HEK293 (cell line): ENCODE data around the gene KRTAP5-2.

Experiments used
- CTCF ChIA-PET: fragments of 350-600 bp; formaldehyde crosslinking; extraction: SDS; loops from one replicate; lab custom pipeline; 2021; ENCODE audit warnings: antibody characterized with exemption; lab: Yijun Ruan, JAX
- POLR2A ChIA-PET: fragments of 300-600 bp; formaldehyde crosslinking; extraction: SDS; loops from one replicate; lab custom pipeline; 2020; ENCODE audit warnings: antibody characterized with exemption, inconsistent platforms; lab: Yijun Ruan, JAX
- H3K27ac ChIP-seq: fragments of 200-500 bp; sonication (Bioruptor generic); 2 replicates; pipeline ENCODE4 v1.5.1; 2014; ENCODE audit warnings: low read depth, low read length, control low read depth, inconsistent platforms; ENCODE audit errors: extremely low read depth
- H3K36me3 ChIP-seq, 2 experiments: fragments of 200-500 bp in 1 of 2; sonication (Bioruptor generic) in 1 of 2; 1 replicate in 1 of 2; 2 replicates in 1 of 2; pipeline ENCODE4 v1.5.1; 2014 to 2017; ENCODE audit warnings: inconsistent platforms in 2 of 2, low read length in 2 of 2; ENCODE audit not compliant: control insufficient read depth in 2 of 2, insufficient read depth in 1 of 2
- H3K4me1 ChIP-seq: fragments of 200-500 bp; sonication (Bioruptor generic); 2 replicates; pipeline ENCODE4 v1.5.1; 2014; ENCODE audit warnings: mild to moderate bottlenecking, low read length, inconsistent platforms; ENCODE audit not compliant: control insufficient read depth, insufficient read depth
- H3K4me3 ChIP-seq: 2 replicates; pipeline ENCODE4 v1.5.1; 2011; ENCODE audit warnings: low read depth, mild to moderate bottlenecking, control low read depth, low read length, moderate library complexity
- H3K9me3 ChIP-seq: fragments of 200-500 bp; sonication (Bioruptor generic); 2 replicates; pipeline ENCODE4 v1.5.1; 2014; ENCODE audit warnings: low read depth, low read length, inconsistent platforms; ENCODE audit not compliant: control insufficient read depth, insufficient read depth
- BCL11B ChIP-seq: fragments of 450-650 bp; formaldehyde crosslinking; IDR thresholded peaks from 2 replicates; pipeline ENCODE4 v1.5.1; 2016; ENCODE audit warnings: low read depth, missing biosample characterization, missing genetic modification characterization
- EGR2 ChIP-seq: fragments of 450-650 bp; formaldehyde crosslinking; IDR thresholded peaks from 2 replicates; pipeline ENCODE4 v1.5.1; 2016; ENCODE audit warnings: low read depth, missing biosample characterization, missing genetic modification characterization
- GLIS1 ChIP-seq: fragments of 450-650 bp; formaldehyde crosslinking; IDR thresholded peaks from 2 replicates; pipeline ENCODE4 v1.5.1; 2016; ENCODE audit warnings: missing biosample characterization, missing genetic modification characterization
- GLIS2 ChIP-seq: fragments of 450-650 bp; formaldehyde crosslinking; IDR thresholded peaks from 2 replicates; pipeline ENCODE4 v1.5.1; 2016; ENCODE audit warnings: missing biosample characterization, missing genetic modification characterization
- KLF16 ChIP-seq: fragments of 450-650 bp; formaldehyde crosslinking; IDR thresholded peaks from 2 replicates; pipeline ENCODE4 v1.5.1; 2017; ENCODE audit warnings: missing biosample characterization, missing genetic modification characterization
- OVOL3 ChIP-seq: fragments of 450-650 bp; formaldehyde crosslinking; IDR thresholded peaks from 2 replicates; pipeline ENCODE4 v1.5.1; 2016; ENCODE audit warnings: missing biosample characterization, missing genetic modification characterization
- SETDB1 ChIP-seq: IDR thresholded peaks from one replicate; pipeline ENCODE4 v1.6.1; 2017; ENCODE audit warnings: mild to moderate bottlenecking, low read length, moderate library complexity, mixed read lengths; ENCODE audit not compliant: insufficient read length
- SP2 ChIP-seq: fragments of 450-650 bp; formaldehyde crosslinking; IDR thresholded peaks from 2 replicates; pipeline ENCODE4 v1.5.1; 2016; ENCODE audit warnings: missing biosample characterization, missing genetic modification characterization
- TCF7L2 ChIP-seq: IDR thresholded peaks from 2 replicates; pipeline ENCODE4 v1.6.1; 2011; ENCODE audit warnings: low read depth, mild to moderate bottlenecking, inconsistent platforms, low read length, moderate library complexity, borderline replicate concordance
- ZBTB20 ChIP-seq: fragments of 450-650 bp; formaldehyde crosslinking; IDR thresholded peaks from 2 replicates; pipeline ENCODE4 v1.5.1; 2016; ENCODE audit warnings: missing biosample characterization, missing genetic modification characterization
- ZFHX2 ChIP-seq: fragments of 450-650 bp; formaldehyde crosslinking; conservative IDR thresholded peaks from 2 replicates; pipeline ENCODE4 v1.5.1; 2016; ENCODE audit warnings: missing biosample characterization, missing genetic modification characterization
- ZFP3 ChIP-seq: fragments of 450-650 bp; formaldehyde crosslinking; IDR thresholded peaks from 2 replicates; pipeline ENCODE4 v1.5.1; 2016; ENCODE audit warnings: low read depth, missing biosample characterization, missing genetic modification characterization
- ZIC2 ChIP-seq: fragments of 450-650 bp; formaldehyde crosslinking; IDR thresholded peaks from 2 replicates; pipeline ENCODE4 v1.5.1; 2016; ENCODE audit warnings: missing biosample characterization, missing genetic modification characterization
- ZNF175 ChIP-seq: fragments of 450-650 bp; formaldehyde crosslinking; IDR thresholded peaks from 2 replicates; pipeline ENCODE4 v1.5.1; 2016; ENCODE audit warnings: missing biosample characterization, missing genetic modification characterization
- ZNF18 ChIP-seq: fragments of 450-650 bp; formaldehyde crosslinking; IDR thresholded peaks from 2 replicates; pipeline ENCODE4 v1.5.1; 2016; ENCODE audit warnings: missing biosample characterization, missing genetic modification characterization
- ZNF221 ChIP-seq: fragments of 450-650 bp; formaldehyde crosslinking; IDR thresholded peaks from 2 replicates; pipeline ENCODE4 v1.5.1; 2017; ENCODE audit warnings: missing biosample characterization, missing genetic modification characterization, borderline replicate concordance
- ZNF24 ChIP-seq: fragments of 450-650 bp; formaldehyde crosslinking; IDR thresholded peaks from 2 replicates; pipeline ENCODE4 v1.5.1; 2016; ENCODE audit warnings: missing biosample characterization, missing genetic modification characterization
- ZNF404 ChIP-seq: fragments of 450-650 bp; formaldehyde crosslinking; IDR thresholded peaks from 2 replicates; pipeline ENCODE4 v1.5.1; 2017; ENCODE audit warnings: missing biosample characterization, missing genetic modification characterization
- ZNF416 ChIP-seq: fragments of 450-650 bp; formaldehyde crosslinking; IDR thresholded peaks from 2 replicates; pipeline ENCODE4 v1.5.1; 2016; ENCODE audit warnings: missing biosample characterization, missing genetic modification characterization
- ZNF423 ChIP-seq: fragments of 450-650 bp; formaldehyde crosslinking; IDR thresholded peaks from 2 replicates; pipeline ENCODE4 v1.5.1; 2016; ENCODE audit warnings: missing biosample characterization, missing genetic modification characterization
- ZNF549 ChIP-seq: fragments of 450-650 bp; IDR thresholded peaks from 2 replicates; pipeline ENCODE4 v1.5.1; 2018; ENCODE audit warnings: missing biosample characterization, missing genetic modification characterization, mild to moderate bottlenecking, inconsistent platforms, moderate library complexity
- ZNF555 ChIP-seq: fragments of 450-650 bp; formaldehyde crosslinking; conservative IDR thresholded peaks from 2 replicates; pipeline ENCODE4 v1.5.1; 2017; ENCODE audit warnings: missing biosample characterization, mild to moderate bottlenecking, missing genetic modification characterization, inconsistent platforms
- ZNF560 ChIP-seq: fragments of 450-650 bp; formaldehyde crosslinking; IDR thresholded peaks from 2 replicates; pipeline ENCODE4 v1.5.1; 2017; ENCODE audit warnings: missing biosample characterization, missing genetic modification characterization, borderline replicate concordance
- ZNF600 ChIP-seq: fragments of 450-650 bp; formaldehyde crosslinking; IDR thresholded peaks from 2 replicates; pipeline ENCODE4 v1.5.1; 2016; ENCODE audit warnings: missing biosample characterization, missing genetic modification characterization
- ZNF621 ChIP-seq: fragments of 450-650 bp; formaldehyde crosslinking; IDR thresholded peaks from 2 replicates; pipeline ENCODE4 v1.5.1; 2017; ENCODE audit warnings: missing biosample characterization, missing genetic modification characterization
- ZNF664 ChIP-seq: fragments of 450-650 bp; formaldehyde crosslinking; IDR thresholded peaks from 2 replicates; pipeline ENCODE4 v1.5.1; 2016; ENCODE audit warnings: missing biosample characterization, missing genetic modification characterization
- ZNF692 ChIP-seq: fragments of 450-650 bp; formaldehyde crosslinking; IDR thresholded peaks from 2 replicates; pipeline ENCODE4 v1.5.1; 2016; ENCODE audit warnings: missing biosample characterization, missing genetic modification characterization
- TF ChIP-seq, protein P1 (sequence below): fragments of 450-650 bp; IDR thresholded peaks from 2 replicates; pipeline ENCODE4 v1.5.1; 2018; ENCODE audit warnings: missing biosample characterization, missing genetic modification characterization
- TF ChIP-seq, protein P2 (sequence below): fragments of 450-650 bp; formaldehyde crosslinking; IDR thresholded peaks from 2 replicates; pipeline ENCODE4 v1.5.1; 2016; ENCODE audit warnings: missing biosample characterization, missing genetic modification characterization
- TF ChIP-seq, protein P3 (sequence below): fragments of 450-650 bp; formaldehyde crosslinking; IDR thresholded peaks from 2 replicates; pipeline ENCODE4 v1.5.1; 2016; ENCODE audit warnings: missing biosample characterization, missing genetic modification characterization

KRTAP5-2 gene

GRCh38 chr11:1566381-1567051, 31.6 kb downstream of the KRTAP5-2 start:
- POLR2A ChIA-PET = no interaction called here
- no peak overlapping the region for H3K27ac ChIP-seq

More at GRCh38 chr11:1566381-1567051, 31.6 kb downstream of the KRTAP5-2 start:
- H3K4me1 ChIP-seq = no peaks in the 10 kb centered on the region; the same call in 1 of the 2 replicates
- peaks cover 0 to 32% of the 10 kb centered on the region in 2 experiments; a peak in 1 of 3 replicates for H3K36me3 ChIP-seq
- no peaks in the 10 kb centered on the region for H3K9me3 ChIP-seq
- no peak for TF ChIP-seq ZNF560 (tag by site-specific recombination)
- TF ChIP-seq ZNF221 = no peak
- TF ChIP-seq TCF7L2 = no peak
- no peak for TF ChIP-seq ZNF423 (tag by site-specific recombination)
- TF ChIP-seq ZNF18 (tag by site-specific recombination) = no peak
- TF ChIP-seq ZBTB20 (tag by site-specific recombination) = no peak
- TF ChIP-seq ZFHX2 (tag by site-specific recombination) = peak; percentile 21; the same call in 1 of the 2 replicates
- TF ChIP-seq, protein P1, sequence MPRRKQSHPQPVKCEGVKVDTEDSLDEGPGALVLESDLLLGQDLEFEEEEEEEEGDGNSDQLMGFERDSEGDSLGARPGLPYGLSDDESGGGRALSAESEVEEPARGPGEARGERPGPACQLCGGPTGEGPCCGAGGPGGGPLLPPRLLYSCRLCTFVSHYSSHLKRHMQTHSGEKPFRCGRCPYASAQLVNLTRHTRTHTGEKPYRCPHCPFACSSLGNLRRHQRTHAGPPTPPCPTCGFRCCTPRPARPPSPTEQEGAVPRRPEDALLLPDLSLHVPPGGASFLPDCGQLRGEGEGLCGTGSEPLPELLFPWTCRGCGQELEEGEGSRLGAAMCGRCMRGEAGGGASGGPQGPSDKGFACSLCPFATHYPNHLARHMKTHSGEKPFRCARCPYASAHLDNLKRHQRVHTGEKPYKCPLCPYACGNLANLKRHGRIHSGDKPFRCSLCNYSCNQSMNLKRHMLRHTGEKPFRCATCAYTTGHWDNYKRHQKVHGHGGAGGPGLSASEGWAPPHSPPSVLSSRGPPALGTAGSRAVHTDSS (tag by site-specific recombination) = no peak
- TF ChIP-seq BCL11B = no peak
- TF ChIP-seq, protein P2, sequence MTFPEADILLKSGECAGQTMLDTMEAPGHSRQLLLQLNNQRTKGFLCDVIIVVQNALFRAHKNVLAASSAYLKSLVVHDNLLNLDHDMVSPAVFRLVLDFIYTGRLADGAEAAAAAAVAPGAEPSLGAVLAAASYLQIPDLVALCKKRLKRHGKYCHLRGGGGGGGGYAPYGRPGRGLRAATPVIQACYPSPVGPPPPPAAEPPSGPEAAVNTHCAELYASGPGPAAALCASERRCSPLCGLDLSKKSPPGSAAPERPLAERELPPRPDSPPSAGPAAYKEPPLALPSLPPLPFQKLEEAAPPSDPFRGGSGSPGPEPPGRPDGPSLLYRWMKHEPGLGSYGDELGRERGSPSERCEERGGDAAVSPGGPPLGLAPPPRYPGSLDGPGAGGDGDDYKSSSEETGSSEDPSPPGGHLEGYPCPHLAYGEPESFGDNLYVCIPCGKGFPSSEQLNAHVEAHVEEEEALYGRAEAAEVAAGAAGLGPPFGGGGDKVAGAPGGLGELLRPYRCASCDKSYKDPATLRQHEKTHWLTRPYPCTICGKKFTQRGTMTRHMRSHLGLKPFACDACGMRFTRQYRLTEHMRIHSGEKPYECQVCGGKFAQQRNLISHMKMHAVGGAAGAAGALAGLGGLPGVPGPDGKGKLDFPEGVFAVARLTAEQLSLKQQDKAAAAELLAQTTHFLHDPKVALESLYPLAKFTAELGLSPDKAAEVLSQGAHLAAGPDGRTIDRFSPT = no peak
- TF ChIP-seq ZNF600 (tag by site-specific recombination) = 0 out of 2 replicates have a peak, but pooled peaks have one; percentile 11
- TF ChIP-seq ZNF555 = no peak
- no peak for TF ChIP-seq ZNF664 (tag by site-specific recombination)
- TF ChIP-seq GLIS1 (tag by site-specific recombination) = peak; percentile 77
- no peak for TF ChIP-seq ZFP3 (tag by site-specific recombination)
- TF ChIP-seq SP2 (tag by site-specific recombination) = 0 out of 2 replicates have a peak, but pooled peaks have one; percentile 5
- TF ChIP-seq ZNF549 (tag by site-specific recombination) = no peak
- peak; percentile 72 for TF ChIP-seq GLIS2
- no peak for TF ChIP-seq KLF16 (tag by site-specific recombination)
- TF ChIP-seq EGR2 (tag by site-specific recombination) = no peak; the same call in none of the 2 replicates
- TF ChIP-seq ZNF175 (tag by site-specific recombination) = no peak
- no peak for TF ChIP-seq SETDB1
- TF ChIP-seq, protein P3, sequence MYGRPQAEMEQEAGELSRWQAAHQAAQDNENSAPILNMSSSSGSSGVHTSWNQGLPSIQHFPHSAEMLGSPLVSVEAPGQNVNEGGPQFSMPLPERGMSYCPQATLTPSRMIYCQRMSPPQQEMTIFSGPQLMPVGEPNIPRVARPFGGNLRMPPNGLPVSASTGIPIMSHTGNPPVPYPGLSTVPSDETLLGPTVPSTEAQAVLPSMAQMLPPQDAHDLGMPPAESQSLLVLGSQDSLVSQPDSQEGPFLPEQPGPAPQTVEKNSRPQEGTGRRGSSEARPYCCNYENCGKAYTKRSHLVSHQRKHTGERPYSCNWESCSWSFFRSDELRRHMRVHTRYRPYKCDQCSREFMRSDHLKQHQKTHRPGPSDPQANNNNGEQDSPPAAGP = no peak
- peak; percentile 63 for TF ChIP-seq ZNF692 (tag by site-specific recombination)
- no peak for TF ChIP-seq ZNF24
- TF ChIP-seq ZNF404 (tag by site-specific recombination) = no peak
- no peak for TF ChIP-seq OVOL3 (tag by site-specific recombination)
- TF ChIP-seq ZNF621 (tag by site-specific recombination) = no peak
- TF ChIP-seq ZIC2 (tag by site-specific recombination) = peak; percentile 33
- TF ChIP-seq ZNF416 = no peak
- CTCF ChIA-PET = interaction anchor here (0.7 to 1.7 kb wide), 5 partner anchors 8 to 72 kb away, joined by 3 to 5 read pairs (median 4); no protein-coding TSS in a partner anchor
- H3K4me3 ChIP-seq = no peak overlapping the region
